HCT116 (cell line): ENCODE measurements around the gene CRY2. TPM values are rescaled to one million over a fixed set of nuclear protein-coding genes. Genes with fewer than 3 reads are reported as not detected.

ENCODE experiments used
- ATAC-seq: fragments of 200-7000 bp; cut with Tn5 transposase; 2 replicates; pipeline ENCODE4 v1.9.1; 2020; ENCODE audit warnings: mild to moderate bottlenecking, moderate library complexity
- BruUV-seq: library from RNA; stranded (reverse); fragments of 400-500 nt; replicated peaks from 2 replicates; lab custom pipeline; 2021; lab: Mats Ljungman, UMichigan
- CTCF ChIA-PET: fragments of 300-600 bp; sonication (Branson Sonifier 250); formaldehyde crosslinking; loops from one replicate; lab custom pipeline; 2021; ENCODE audit warnings: antibody characterized with exemption; lab: Charles Lee
- POLR2A ChIA-PET: fragments of 300-600, 350-600 bp; sonication (Branson Sonifier 250); formaldehyde crosslinking; loops from one replicate; lab custom pipeline; 2021; ENCODE audit warnings: antibody characterized with exemption; lab: Charles Lee
- RAD21 ChIA-PET, 2 experiments: fragments of 300-600 bp; sonication (Branson Sonifier 250); formaldehyde crosslinking; loops; one replicate each; lab custom pipeline; 2023; ENCODE audit warnings: low total read pairs in 2 of 2; ENCODE audit not compliant: uncharacterized antibody in 2 of 2, unreplicated experiment in 2 of 2, low non-redundant PET in 1 of 2; lab: Charles Lee
- DNase-seq: peaks from one replicate; pipeline ENCODE4 v3.0.0-alpha.2; 2010; ENCODE audit warnings: low read depth, low spot score
- H2AFZ ChIP-seq: fragments of 200-600 bp; shearing (Covaris generic), sonication (generic); 2 replicates; pipeline ENCODE4 v1.6.1; 2017; ENCODE audit warnings: low read depth, mixed run types, mixed read lengths, antibody characterized with exemption, low read length; ENCODE audit not compliant: poor library complexity, severe bottlenecking
- H3K27ac ChIP-seq: 2 replicates; pipeline ENCODE4 v1.5.1; 2012; ENCODE audit warnings: low read depth, low read length
- H3K27me3 ChIP-seq: fragments of 200-600 bp; sonication (generic); 2 replicates; pipeline ENCODE4 v1.6.1; 2016; ENCODE audit warnings: mixed run types, low read length, mixed read lengths; ENCODE audit not compliant: insufficient read depth
- H3K36me3 ChIP-seq, 2 experiments: fragments of 200-500 bp in 1 of 2; fragments of 200-600 bp in 1 of 2; sonication (Bioruptor generic) in 1 of 2; sonication (generic) in 1 of 2; 2 replicates each; pipeline versions ENCODE4 v1.5.1 to v1.6.1; 2014 to 2016; ENCODE audit warnings: low read length in 2 of 2, inconsistent platforms in 1 of 2, mixed read lengths in 1 of 2, mixed run types in 1 of 2; ENCODE audit not compliant: insufficient read depth in 2 of 2, control insufficient read depth in 1 of 2
- H3K4me1 ChIP-seq, 2 experiments: fragments of 200-600 bp in 1 of 2; sonication (generic) in 1 of 2; 2 replicates each; pipeline versions ENCODE4 v1.5.1 to v1.6.1; 2012 to 2017; ENCODE audit warnings: low read length in 2 of 2, inconsistent platforms in 1 of 2, mild to moderate bottlenecking in 1 of 2, mixed read lengths in 1 of 2, mixed run types in 1 of 2, moderate library complexity in 1 of 2; ENCODE audit not compliant: insufficient read depth in 2 of 2, control insufficient read depth in 1 of 2
- H3K4me2 ChIP-seq: fragments of 200-600 bp; sonication (generic); 2 replicates; pipeline ENCODE4 v1.6.1; 2017; ENCODE audit warnings: mixed run types, low read length, mixed read lengths
- H3K4me3 ChIP-seq, 2 experiments: fragments of 200-600 bp in 1 of 2; sonication (generic) in 1 of 2; replicated peaks in 1 of 2; 2 replicates each; pipeline ENCODE4 v1.5.1; 2011 to 2016; ENCODE audit warnings: low read length in 2 of 2, control low read depth in 1 of 2, low read depth in 1 of 2, mild to moderate bottlenecking in 1 of 2, mixed read lengths in 1 of 2, mixed run types in 1 of 2
- H3K79me2 ChIP-seq: fragments of 200-600 bp; sonication (generic); 2 replicates; pipeline ENCODE4 v1.6.1; 2017; ENCODE audit warnings: mild to moderate bottlenecking, mixed run types, low read length, moderate library complexity, mixed read lengths; ENCODE audit not compliant: insufficient read depth
- H3K9ac ChIP-seq: fragments of 200-600 bp; sonication (generic); 2 replicates; pipeline ENCODE4 v1.6.1; 2016; ENCODE audit warnings: low read length, mixed read lengths
- H3K9me2 ChIP-seq: fragments of 200-600 bp; sonication (generic), shearing (Covaris generic); 2 replicates; pipeline ENCODE4 v1.6.1; 2017; ENCODE audit warnings: mixed run types, mild to moderate bottlenecking, moderate library complexity; ENCODE audit not compliant: insufficient read depth
- H3K9me3 ChIP-seq, 2 experiments: fragments of 200-500 bp in 1 of 2; fragments of 200-600 bp in 1 of 2; sonication (Bioruptor generic) in 1 of 2; sonication (generic) in 1 of 2; 2 replicates each; pipeline ENCODE4 v1.6.1; 2014 to 2017; ENCODE audit warnings: low read length in 2 of 2, mixed read lengths in 2 of 2, inconsistent platforms in 1 of 2, low read depth in 1 of 2, mild to moderate bottlenecking in 1 of 2, mixed run types in 1 of 2, moderate library complexity in 1 of 2; ENCODE audit not compliant: control insufficient read depth in 1 of 2, insufficient read depth in 1 of 2
- H4K20me1 ChIP-seq: fragments of 200-600 bp; sonication (generic), shearing (Covaris generic); 2 replicates; pipeline ENCODE4 v1.6.1; 2017; ENCODE audit warnings: mixed run types, mild to moderate bottlenecking, moderate library complexity; ENCODE audit not compliant: insufficient read depth
- CEBPB ChIP-seq: IDR thresholded peaks from 2 replicates; pipeline ENCODE4 v1.6.1; 2012; ENCODE audit warnings: low read depth
- EZH2 ChIP-seq: fragments of 200-600 bp; sonication (generic); IDR thresholded peaks from 2 replicates; pipeline ENCODE4 v1.6.1; 2017; ENCODE audit warnings: antibody characterized with exemption, mixed run types
- JUND ChIP-seq: IDR thresholded peaks from 2 replicates; pipeline ENCODE4 v1.6.1; 2012
- POLR2A ChIP-seq: IDR thresholded peaks from 2 replicates; pipeline ENCODE4 v1.7.0; 2011; ENCODE audit warnings: borderline replicate concordance; ENCODE audit not compliant: insufficient read depth, insufficient read length; ENCODE audit errors: extremely low read depth
- POLR2AphosphoS5 ChIP-seq: IDR thresholded peaks from 2 replicates; pipeline ENCODE4 v1.6.1; 2011; ENCODE audit warnings: mild to moderate bottlenecking, low read depth, low read length, moderate library complexity
- RAD21 ChIP-seq: IDR thresholded peaks from 2 replicates; pipeline ENCODE4 v1.6.1; 2012; ENCODE audit warnings: low read depth, mild to moderate bottlenecking
- REST ChIP-seq: IDR thresholded peaks from 2 replicates; pipeline ENCODE4 v1.6.1; 2012; ENCODE audit warnings: low read depth
- TCF7L2 ChIP-seq: IDR thresholded peaks from 2 replicates; pipeline ENCODE4 v1.7.0; 2011; ENCODE audit warnings: borderline replicate concordance, inconsistent platforms; ENCODE audit not compliant: insufficient read depth, insufficient read length; ENCODE audit errors: extremely low read depth
- YY1 ChIP-seq: IDR thresholded peaks from 2 replicates; pipeline ENCODE4 v1.6.1; 2011; ENCODE audit warnings: low read length, low read depth, moderate library complexity, mild to moderate bottlenecking; ENCODE audit not compliant: insufficient replicate concordance; ENCODE audit errors: extremely low read depth
- ZFX ChIP-seq: fragments of 450-650 bp; IDR thresholded peaks from 2 replicates; pipeline ENCODE4 v1.6.1; 2017
- intact Hi-C: fragments of 100-400 bp; cut with micrococcal nuclease; formaldehyde crosslinking; loops from 2 replicates; pipeline ENCODE4 v1.10.0; 2022
- total RNA-seq: library from RNA; stranded (reverse); gene quantifications from one replicate; pipeline ENCODE4 v1.2.1, GENCODE V29; 2021; ENCODE audit not compliant: unreplicated experiment
- TF ChIP-seq, protein P1 (sequence below): IDR thresholded peaks from 2 replicates; pipeline ENCODE4 v1.6.1; 2011; ENCODE audit warnings: mild to moderate bottlenecking, low read length, moderate library complexity; ENCODE audit not compliant: insufficient replicate concordance; ENCODE audit errors: extremely low read depth
- TF ChIP-seq, protein P2 (sequence below), 3 experiments: fragments of 200-600 bp in 1 of 3; sonication (generic) in 1 of 3; IDR thresholded peaks in 2 of 3; conservative IDR thresholded peaks in 1 of 3; 2 replicates each; pipeline ENCODE4 v1.5.1; 2012 to 2017; ENCODE audit warnings: low read depth in 2 of 3, low read length in 2 of 3, antibody characterized with exemption in 1 of 3, borderline replicate concordance in 1 of 3, control low read depth in 1 of 3, mild to moderate bottlenecking in 1 of 3, mixed read lengths in 1 of 3, mixed run types in 1 of 3, moderate library complexity in 1 of 3; ENCODE audit not compliant: insufficient read depth in 1 of 3
- TF ChIP-seq, protein P3 (sequence below): IDR thresholded peaks from 2 replicates; pipeline ENCODE4 v1.6.1; 2012

The CRY2 gene
- total RNA-seq, 1 experiment from 2014 or later = 18.0 TPM

DNA sequence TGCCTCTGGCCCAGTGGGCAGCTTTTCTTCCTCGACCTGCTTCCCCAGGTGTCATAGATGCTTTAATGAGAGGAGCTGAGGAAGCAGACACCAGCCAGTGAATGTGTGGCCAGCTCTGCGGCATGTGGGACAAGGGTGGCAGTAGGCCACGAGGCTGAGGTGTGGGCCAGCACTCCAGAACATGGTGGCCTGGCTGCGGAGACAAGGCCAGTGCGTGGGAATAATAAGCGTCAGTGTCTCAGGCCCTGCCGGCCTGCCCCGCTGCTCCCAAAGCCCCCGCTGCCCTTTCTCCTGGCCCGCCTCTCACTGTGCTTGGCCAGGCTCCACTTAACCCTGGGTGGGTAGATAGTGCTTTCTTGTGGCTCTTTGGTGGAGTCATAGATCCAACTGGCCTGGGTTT is 40.3 kb downstream of the CRY2 start:
- TF ChIP-seq, protein P1, sequence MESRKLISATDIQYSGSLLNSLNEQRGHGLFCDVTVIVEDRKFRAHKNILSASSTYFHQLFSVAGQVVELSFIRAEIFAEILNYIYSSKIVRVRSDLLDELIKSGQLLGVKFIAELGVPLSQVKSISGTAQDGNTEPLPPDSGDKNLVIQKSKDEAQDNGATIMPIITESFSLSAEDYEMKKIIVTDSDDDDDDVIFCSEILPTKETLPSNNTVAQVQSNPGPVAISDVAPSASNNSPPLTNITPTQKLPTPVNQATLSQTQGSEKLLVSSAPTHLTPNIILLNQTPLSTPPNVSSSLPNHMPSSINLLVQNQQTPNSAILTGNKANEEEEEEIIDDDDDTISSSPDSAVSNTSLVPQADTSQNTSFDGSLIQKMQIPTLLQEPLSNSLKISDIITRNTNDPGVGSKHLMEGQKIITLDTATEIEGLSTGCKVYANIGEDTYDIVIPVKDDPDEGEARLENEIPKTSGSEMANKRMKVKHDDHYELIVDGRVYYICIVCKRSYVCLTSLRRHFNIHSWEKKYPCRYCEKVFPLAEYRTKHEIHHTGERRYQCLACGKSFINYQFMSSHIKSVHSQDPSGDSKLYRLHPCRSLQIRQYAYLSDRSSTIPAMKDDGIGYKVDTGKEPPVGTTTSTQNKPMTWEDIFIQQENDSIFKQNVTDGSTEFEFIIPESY = no peak
- TF ChIP-seq JUND (no peak), CEBPB (no peak), RAD21 (no peak), POLR2AphosphoS5 (no peak), REST (no peak), EZH2 (no peak), TCF7L2 (no peak), ZFX (no peak), YY1 (no peak), POLR2A (no peak)
- TF ChIP-seq, protein P2, sequence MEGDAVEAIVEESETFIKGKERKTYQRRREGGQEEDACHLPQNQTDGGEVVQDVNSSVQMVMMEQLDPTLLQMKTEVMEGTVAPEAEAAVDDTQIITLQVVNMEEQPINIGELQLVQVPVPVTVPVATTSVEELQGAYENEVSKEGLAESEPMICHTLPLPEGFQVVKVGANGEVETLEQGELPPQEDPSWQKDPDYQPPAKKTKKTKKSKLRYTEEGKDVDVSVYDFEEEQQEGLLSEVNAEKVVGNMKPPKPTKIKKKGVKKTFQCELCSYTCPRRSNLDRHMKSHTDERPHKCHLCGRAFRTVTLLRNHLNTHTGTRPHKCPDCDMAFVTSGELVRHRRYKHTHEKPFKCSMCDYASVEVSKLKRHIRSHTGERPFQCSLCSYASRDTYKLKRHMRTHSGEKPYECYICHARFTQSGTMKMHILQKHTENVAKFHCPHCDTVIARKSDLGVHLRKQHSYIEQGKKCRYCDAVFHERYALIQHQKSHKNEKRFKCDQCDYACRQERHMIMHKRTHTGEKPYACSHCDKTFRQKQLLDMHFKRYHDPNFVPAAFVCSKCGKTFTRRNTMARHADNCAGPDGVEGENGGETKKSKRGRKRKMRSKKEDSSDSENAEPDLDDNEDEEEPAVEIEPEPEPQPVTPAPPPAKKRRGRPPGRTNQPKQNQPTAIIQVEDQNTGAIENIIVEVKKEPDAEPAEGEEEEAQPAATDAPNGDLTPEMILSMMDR (IDR thresholded peaks at IDR 0.05 in 2 of 3, conservative IDR thresholded peaks at IDR 0.05 in 1 of 3; ENCODE audit: borderline replicate concordance in 1 of 3, insufficient read depth in 1 of 3, low read depth in 2 of 3, low read length in 2 of 3) = no peak
- TF ChIP-seq, protein P3, sequence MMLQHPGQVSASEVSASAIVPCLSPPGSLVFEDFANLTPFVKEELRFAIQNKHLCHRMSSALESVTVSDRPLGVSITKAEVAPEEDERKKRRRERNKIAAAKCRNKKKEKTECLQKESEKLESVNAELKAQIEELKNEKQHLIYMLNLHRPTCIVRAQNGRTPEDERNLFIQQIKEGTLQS = no peak
- Histone ChIP-seq H3K9me3 (no peaks in the 10 kb centered on the region), H3K9me2 (no peaks in the 10 kb centered on the region), H3K36me3 (no peaks in the 10 kb centered on the region), H3K27ac (no peak overlapping the region), H3K27me3 (no peaks in the 10 kb centered on the region), H3K79me2 (no peaks in the 10 kb centered on the region), H3K9ac (no peak overlapping the region), H3K4me2 (no peak overlapping the region), H3K4me1 (peaks cover 0 to 8% of the 10 kb centered on the region in 2 experiments; a peak in 1 of 4 replicates), H2AFZ (no peak overlapping the region), H4K20me1 (no peaks in the 10 kb centered on the region), H3K4me3 (no peak overlapping the region)
- no TSS peak for BruUV-seq
- ChIA-PET RAD21 (no interaction called here), POLR2A (no interaction called here), CTCF (no interaction called here)
- intact Hi-C loops = no loop called here
- DNase-seq (no peak), ATAC-seq (no peak)
